Astrocyte (in vitro differentiated cells and primary cell): Measurements from ENCODE around the gene PLN. TPM values are rescaled to one million over a fixed set of nuclear protein-coding genes. Genes with fewer than 3 reads are reported as not detected.

Source experiments
- DNase-seq: peaks from one replicate; pipeline ENCODE4 v3.0.0-alpha.2; 2010; ENCODE audit warnings: low read depth
- FAIRE-seq: peaks from 2 replicates; lab custom pipeline; 2011; peaks lifted over from hg19 to GRCh38; lab: Jason Lieb, UNC
- H2AFZ ChIP-seq: 2 replicates; pipeline ENCODE4 v1.6.0; 2012; ENCODE audit warnings: low read depth, low read length, inconsistent platforms
- H3K27ac ChIP-seq: 2 replicates; pipeline ENCODE4 v1.5.1; 2011; ENCODE audit warnings: low read depth, low read length, inconsistent platforms
- H3K27me3 ChIP-seq: 2 replicates; pipeline ENCODE4 v1.6.0; 2011; ENCODE audit warnings: low read length, inconsistent platforms; ENCODE audit not compliant: insufficient read depth
- H3K36me3 ChIP-seq: 2 replicates; pipeline ENCODE4 v1.5.1; 2011; ENCODE audit warnings: low read length, inconsistent platforms; ENCODE audit not compliant: insufficient read depth
- H3K4me1 ChIP-seq: 2 replicates; pipeline ENCODE4 v1.5.1; 2011; ENCODE audit warnings: low read length, inconsistent platforms; ENCODE audit not compliant: insufficient read depth
- H3K4me2 ChIP-seq: 2 replicates; pipeline ENCODE4 v1.6.0; 2012; ENCODE audit warnings: low read length, inconsistent platforms
- H3K4me3 ChIP-seq: 2 replicates; pipeline ENCODE4 v1.5.1; 2011; ENCODE audit warnings: low read depth, mild to moderate bottlenecking, low read length, inconsistent platforms; ENCODE audit not compliant: insufficient read depth
- H3K79me2 ChIP-seq: 2 replicates; pipeline ENCODE4 v1.6.0; 2012; ENCODE audit warnings: mild to moderate bottlenecking, low read length, inconsistent platforms; ENCODE audit not compliant: insufficient read depth
- H3K9ac ChIP-seq: 2 replicates; pipeline ENCODE4 v1.6.0; 2012; ENCODE audit warnings: mild to moderate bottlenecking, low read length, inconsistent platforms
- H3K9me3 ChIP-seq: 2 replicates; pipeline ENCODE4 v1.5.1; 2012; ENCODE audit warnings: low read depth, mild to moderate bottlenecking, low read length, inconsistent platforms; ENCODE audit not compliant: insufficient read depth
- H4K20me1 ChIP-seq: 2 replicates; pipeline ENCODE4 v1.6.0; 2012; ENCODE audit warnings: low read length, inconsistent platforms; ENCODE audit not compliant: insufficient read depth
- H3K27ac Mint-ChIP-seq: one replicate; pipeline ENCODE4 v1.8.0; 2021; ENCODE audit warnings: mild to moderate bottlenecking, mixed read lengths; ENCODE audit not compliant: unreplicated experiment
- H3K27me3 Mint-ChIP-seq: one replicate; pipeline ENCODE4 v1.8.0; 2021; ENCODE audit warnings: low read depth, mixed read lengths; ENCODE audit not compliant: unreplicated experiment
- H3K36me3 Mint-ChIP-seq: one replicate; pipeline ENCODE4 v1.8.0; 2021; ENCODE audit warnings: low read depth, mixed read lengths; ENCODE audit not compliant: unreplicated experiment
- H3K4me1 Mint-ChIP-seq: one replicate; pipeline ENCODE4 v1.8.0; 2021; ENCODE audit warnings: low read depth, mixed read lengths; ENCODE audit not compliant: unreplicated experiment
- H3K4me3 Mint-ChIP-seq: one replicate; pipeline ENCODE4 v1.8.0; 2021; ENCODE audit warnings: mild to moderate bottlenecking, moderate library complexity, mixed read lengths; ENCODE audit not compliant: unreplicated experiment
- H3K9me3 Mint-ChIP-seq: one replicate; pipeline ENCODE4 v1.8.0; 2021; ENCODE audit warnings: mild to moderate bottlenecking, mixed read lengths; ENCODE audit not compliant: unreplicated experiment
- EZH2 ChIP-seq: IDR thresholded peaks from 2 replicates; pipeline ENCODE4 v1.6.1; 2012; ENCODE audit warnings: mild to moderate bottlenecking, low read length, inconsistent platforms; ENCODE audit not compliant: insufficient read depth
- total RNA-seq: library from RNA; stranded (reverse); gene quantifications from 2 replicates; pipeline ENCODE4 v1.2.1, GENCODE V29; 2021
- TF ChIP-seq, protein P1 (sequence below): IDR thresholded peaks from 2 replicates; pipeline ENCODE4 v1.5.1; 2011; ENCODE audit warnings: low read depth, mild to moderate bottlenecking, inconsistent platforms, low read length, moderate library complexity; ENCODE audit not compliant: insufficient read depth

Gene PLN
- total RNA-seq, 1 donor from 2014 or later, result not detected

DNA sequence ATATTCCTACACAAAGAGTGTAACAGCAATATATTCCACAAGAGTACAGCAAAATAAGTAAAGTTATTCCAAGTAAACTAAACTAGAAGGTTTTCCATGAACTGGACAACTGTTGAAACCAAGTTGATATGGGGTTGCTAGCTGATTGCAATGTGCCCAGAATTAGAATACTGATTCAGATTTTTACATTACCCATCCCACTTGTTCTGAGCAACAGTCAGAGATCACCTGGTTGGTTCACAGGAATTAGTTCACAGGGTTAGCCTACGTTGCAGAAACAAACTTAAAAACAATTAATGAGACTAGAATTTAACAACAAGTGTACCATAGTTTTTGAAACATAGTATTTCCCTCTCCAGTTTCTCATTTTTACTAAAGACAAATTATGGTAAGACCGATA lies 54.2 kb downstream of the PLN start:
- Mint-ChIP-seq H3K36me3 (peaks cover 7% of the 10 kb centered on the region), H3K4me3 (no peak overlapping the region), H3K27me3 (no peaks in the 10 kb centered on the region), H3K27ac (no peak overlapping the region), H3K4me1 (peaks cover 10% of the 10 kb centered on the region), H3K9me3 (peaks cover 5% of the 10 kb centered on the region)
- H3K27ac ChIP-seq, result no peak overlapping the region
- no peak overlapping the region for H3K4me3 ChIP-seq
- no peaks in the 10 kb centered on the region for H3K36me3 ChIP-seq
- H3K27me3 ChIP-seq, result no peaks in the 10 kb centered on the region
- TF ChIP-seq, protein P1, sequence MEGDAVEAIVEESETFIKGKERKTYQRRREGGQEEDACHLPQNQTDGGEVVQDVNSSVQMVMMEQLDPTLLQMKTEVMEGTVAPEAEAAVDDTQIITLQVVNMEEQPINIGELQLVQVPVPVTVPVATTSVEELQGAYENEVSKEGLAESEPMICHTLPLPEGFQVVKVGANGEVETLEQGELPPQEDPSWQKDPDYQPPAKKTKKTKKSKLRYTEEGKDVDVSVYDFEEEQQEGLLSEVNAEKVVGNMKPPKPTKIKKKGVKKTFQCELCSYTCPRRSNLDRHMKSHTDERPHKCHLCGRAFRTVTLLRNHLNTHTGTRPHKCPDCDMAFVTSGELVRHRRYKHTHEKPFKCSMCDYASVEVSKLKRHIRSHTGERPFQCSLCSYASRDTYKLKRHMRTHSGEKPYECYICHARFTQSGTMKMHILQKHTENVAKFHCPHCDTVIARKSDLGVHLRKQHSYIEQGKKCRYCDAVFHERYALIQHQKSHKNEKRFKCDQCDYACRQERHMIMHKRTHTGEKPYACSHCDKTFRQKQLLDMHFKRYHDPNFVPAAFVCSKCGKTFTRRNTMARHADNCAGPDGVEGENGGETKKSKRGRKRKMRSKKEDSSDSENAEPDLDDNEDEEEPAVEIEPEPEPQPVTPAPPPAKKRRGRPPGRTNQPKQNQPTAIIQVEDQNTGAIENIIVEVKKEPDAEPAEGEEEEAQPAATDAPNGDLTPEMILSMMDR, result no peak
- TF ChIP-seq EZH2, result no peak
- H2AFZ ChIP-seq, result no peak overlapping the region
- H4K20me1 ChIP-seq, result peaks cover 22% of the 10 kb centered on the region
- H3K9ac ChIP-seq, result no peak overlapping the region
- FAIRE-seq, result peak; percentile 5
- H3K9me3 ChIP-seq, result no peaks in the 10 kb centered on the region
- H3K4me2 ChIP-seq, result no peak overlapping the region
- H3K4me1 ChIP-seq, result no peaks in the 10 kb centered on the region
- DNase-seq, result no peak
- peaks cover 52% of the 10 kb centered on the region for H3K79me2 ChIP-seq

DNA sequence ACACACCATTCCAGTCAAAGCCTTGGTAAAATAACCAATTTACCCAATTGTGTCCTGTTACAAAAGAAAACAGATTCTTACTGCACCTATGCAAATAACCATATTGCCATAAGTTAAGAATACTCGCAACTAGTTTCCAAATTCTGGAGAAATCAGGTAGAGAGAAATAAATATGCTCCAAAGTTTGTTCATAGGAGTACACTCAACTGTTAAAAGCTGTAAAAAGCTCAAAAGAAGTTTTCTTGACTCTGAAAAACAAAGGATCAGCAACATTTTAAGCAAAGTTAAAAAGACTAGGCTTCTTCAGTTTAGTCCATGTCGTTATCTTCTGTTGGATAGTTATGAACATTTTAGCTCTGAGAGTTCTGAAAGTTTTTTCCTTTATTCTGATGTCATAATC lies 55.3 kb downstream of the PLN start:
- no peaks in the 10 kb centered on the region for H3K4me1 ChIP-seq
- no peak overlapping the region for H3K4me3 ChIP-seq
- peaks cover 26% of the 10 kb centered on the region for H4K20me1 ChIP-seq
- H3K27ac Mint-ChIP-seq, result no peak overlapping the region
- FAIRE-seq, result no peak
- H3K79me2 ChIP-seq, result peaks cover 52% of the 10 kb centered on the region
- TF ChIP-seq, protein P1, result no peak
- no peak for TF ChIP-seq EZH2
- no peaks in the 10 kb centered on the region for H3K27me3 ChIP-seq
- no peak for DNase-seq
- H3K4me2 ChIP-seq, result no peak overlapping the region
- no peaks in the 10 kb centered on the region for H3K27me3 Mint-ChIP-seq
- H3K4me1 Mint-ChIP-seq, result peaks cover under 1% of the 10 kb centered on the region
- H3K4me3 Mint-ChIP-seq, result no peak overlapping the region
- H3K36me3 ChIP-seq, result no peaks in the 10 kb centered on the region
- H2AFZ ChIP-seq, result no peak overlapping the region
- peaks cover 5% of the 10 kb centered on the region for H3K9me3 Mint-ChIP-seq
- peaks cover 7% of the 10 kb centered on the region for H3K36me3 Mint-ChIP-seq
- H3K9me3 ChIP-seq, result no peaks in the 10 kb centered on the region
- no peak overlapping the region for H3K27ac ChIP-seq
- H3K9ac ChIP-seq, result no peak overlapping the region

DNA sequence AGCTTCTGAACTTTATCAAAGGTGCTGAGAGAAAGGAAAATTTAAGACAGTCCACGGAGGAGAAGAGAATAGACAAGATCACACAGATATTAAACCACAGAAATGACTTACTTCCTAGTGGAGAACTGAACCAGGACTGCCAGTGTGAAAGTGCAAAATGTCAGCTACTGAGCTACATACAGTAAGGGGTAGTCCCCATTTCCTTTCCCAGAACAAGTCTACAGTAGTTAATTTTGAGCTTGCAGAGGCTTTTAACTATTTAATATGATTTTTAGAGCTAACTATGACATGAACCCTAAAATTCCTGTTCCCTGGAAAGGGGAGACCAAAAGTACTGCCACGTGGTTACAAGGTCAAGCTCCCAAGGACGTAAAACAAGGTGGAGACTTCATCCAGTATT lies 58.2 kb downstream of the PLN start:
- peaks cover 67% of the 10 kb centered on the region for H3K79me2 ChIP-seq
- DNase-seq (no peak), FAIRE-seq (no peak)
- no peaks in the 10 kb centered on the region for H3K4me1 Mint-ChIP-seq
- no peak overlapping the region for H3K4me2 ChIP-seq
- TF ChIP-seq, protein P1, result no peak
- no peak for TF ChIP-seq EZH2
- no peaks in the 10 kb centered on the region for H3K9me3 ChIP-seq
- H3K27ac Mint-ChIP-seq, result no peak overlapping the region
- no peaks in the 10 kb centered on the region for H3K27me3 Mint-ChIP-seq
- H3K27me3 ChIP-seq, result no peaks in the 10 kb centered on the region
- H2AFZ ChIP-seq, result no peak overlapping the region
- peaks cover 36% of the 10 kb centered on the region for H4K20me1 ChIP-seq
- peaks cover 5% of the 10 kb centered on the region for H3K9me3 Mint-ChIP-seq
- no peak overlapping the region for H3K9ac ChIP-seq
- no peaks in the 10 kb centered on the region for H3K36me3 ChIP-seq
- H3K4me1 ChIP-seq, result no peaks in the 10 kb centered on the region
- no peak overlapping the region for H3K27ac ChIP-seq
- H3K4me3 Mint-ChIP-seq, result no peak overlapping the region
- no peak overlapping the region for H3K4me3 ChIP-seq
- H3K36me3 Mint-ChIP-seq, result peaks cover 7% of the 10 kb centered on the region
